B cell (primary cell): ENCODE measurements around the gene VWA3B. TPM values are rescaled to one million over a fixed set of nuclear protein-coding genes. Genes with fewer than 3 reads are reported as not detected.

Experiments used
- ATAC-seq: fragments of 200-7000 bp; cut with Tn5 transposase; one replicate; pipeline ENCODE4 v1.10.0; 2021; ENCODE audit warnings: low read depth, mild to moderate bottlenecking, moderate number of reproducible peaks, moderate library complexity
- CTCF ChIA-PET: fragments of 350-600 bp; sonication (Branson Sonifier 250); formaldehyde crosslinking; loops from one replicate; lab custom pipeline; 2021; ENCODE audit warnings: antibody characterized with exemption, inconsistent platforms; lab: Charles Lee
- POLR2A ChIA-PET: fragments of 350-600 bp; sonication (Branson Sonifier 250); formaldehyde crosslinking; loops from one replicate; lab custom pipeline; 2021; ENCODE audit warnings: antibody characterized with exemption; lab: Charles Lee
- DNase-seq: peaks from one replicate; pipeline ENCODE4 v3.0.0; 2013
- H2AFZ ChIP-seq: 2 replicates; pipeline ENCODE4 v1.6.1; 2012; ENCODE audit warnings: mild to moderate bottlenecking, low read depth, low read length; ENCODE audit not compliant: insufficient read depth, poor library complexity, severe bottlenecking
- H3K27ac ChIP-seq, 2 donors: 1 replicate in 1 of 2; 2 replicates in 1 of 2; pipeline ENCODE4 v1.5.1; 2012 to 2013; ENCODE audit warnings: low read length in 2 of 2, mild to moderate bottlenecking in 2 of 2, moderate library complexity in 1 of 2
- H3K27me3 ChIP-seq, 4 experiments: fragments of 200-600 bp in 1 of 4; sonication (generic) in 1 of 4; replicated peaks in 1 of 4; 1 replicate in 2 of 4; 2 replicates in 2 of 4; pipeline versions ENCODE4 v1.6.1 to v1.7.0; 2013 to 2016; ENCODE audit warnings: low read length in 3 of 4, mild to moderate bottlenecking in 2 of 4, mixed read lengths in 1 of 4, moderate library complexity in 1 of 4; ENCODE audit not compliant: insufficient read depth in 4 of 4, control insufficient read depth in 3 of 4; ENCODE audit errors: control extremely low read depth in 1 of 4
- H3K36me3 ChIP-seq, 2 experiments: replicated peaks in 1 of 2; 1 replicate in 1 of 2; 2 replicates in 1 of 2; pipeline versions ENCODE4 v1.6.1 to v1.7.1; 2013; ENCODE audit warnings: low read length in 1 of 2; ENCODE audit not compliant: insufficient read depth in 2 of 2, control insufficient read depth in 1 of 2; ENCODE audit errors: control extremely low read depth in 1 of 2, extremely low read depth in 1 of 2
- H3K4me1 ChIP-seq, 2 donors: fragments of 200-600 bp in 1 of 2; sonication (generic) in 1 of 2; 1 replicate in 1 of 2; 2 replicates in 1 of 2; pipeline versions ENCODE4 v1.5.1 to v1.6.1; 2013 to 2017; ENCODE audit warnings: low read length in 2 of 2; ENCODE audit not compliant: control insufficient read depth in 2 of 2, insufficient read depth in 2 of 2
- H3K4me2 ChIP-seq: replicated peaks from 2 replicates; pipeline ENCODE3; 2012; ENCODE audit warnings: mild to moderate bottlenecking, low read depth, low read length; ENCODE audit not compliant: poor library complexity, severe bottlenecking
- H3K4me3 ChIP-seq, 5 experiments: fragments of 200-600 bp in 1 of 5; sonication (generic) in 1 of 5; 1 replicate in 3 of 5; 2 replicates in 2 of 5; pipeline versions ENCODE4 v1.5.1 to v1.7.0; 2011 to 2016; ENCODE audit warnings: low read length in 4 of 5, mild to moderate bottlenecking in 4 of 5, low read depth in 2 of 5, control low read depth in 1 of 5, moderate library complexity in 1 of 5; ENCODE audit not compliant: insufficient read depth in 1 of 5; ENCODE audit errors: control extremely low read depth in 1 of 5, extremely low read depth in 1 of 5
- H3K79me2 ChIP-seq: fragments of 200-600 bp; sonication (generic); one replicate; pipeline ENCODE4 v1.6.0; 2016; ENCODE audit warnings: low read length; ENCODE audit not compliant: control insufficient read depth, insufficient read depth
- H3K9ac ChIP-seq: fragments of 200-600 bp; sonication (generic); 2 replicates; pipeline ENCODE4 v1.6.1; 2017; ENCODE audit warnings: mild to moderate bottlenecking, low read length, moderate library complexity
- H3K9me3 ChIP-seq, 3 donors: one replicate each; pipeline versions ENCODE4 v1.6.1 to v1.7.1; 2013; ENCODE audit warnings: low read length in 2 of 3; ENCODE audit not compliant: control insufficient read depth in 2 of 3, insufficient read depth in 1 of 3; ENCODE audit errors: control extremely low read depth in 1 of 3
- H4K20me1 ChIP-seq: 2 replicates; pipeline ENCODE4 v1.6.0; 2012; ENCODE audit warnings: mild to moderate bottlenecking, low read length; ENCODE audit not compliant: insufficient read depth, control insufficient read depth, poor library complexity, severe bottlenecking
- H3K27ac Mint-ChIP-seq: one replicate; pipeline ENCODE4 v1.8.0; 2021; ENCODE audit warnings: mixed read lengths
- H3K27me3 Mint-ChIP-seq: one replicate; pipeline ENCODE4 v1.8.0; 2021; ENCODE audit warnings: mixed read lengths
- H3K4me1 Mint-ChIP-seq: one replicate; pipeline ENCODE4 v1.8.0; 2021; ENCODE audit warnings: mixed read lengths
- H3K4me3 Mint-ChIP-seq: one replicate; pipeline ENCODE4 v1.8.0; 2021; ENCODE audit warnings: mixed read lengths
- H3K9me3 Mint-ChIP-seq: one replicate; pipeline ENCODE4 v1.8.0; 2022; ENCODE audit warnings: mixed read lengths; ENCODE audit not compliant: insufficient read depth
- CTCF ChIP-seq: fragments of 200-600 bp; IDR thresholded peaks from one replicate; pipeline ENCODE4 v1.8.0; 2022; ENCODE audit warnings: antibody characterized with exemption, mild to moderate bottlenecking
- EZH2 ChIP-seq: IDR thresholded peaks from 2 replicates; pipeline ENCODE4 v1.6.1; 2012; ENCODE audit warnings: borderline replicate concordance, low read depth, mild to moderate bottlenecking, moderate library complexity, low read length; ENCODE audit not compliant: insufficient read depth, poor library complexity, severe bottlenecking
- WGBS: methylation state at CpG from one replicate; pipeline ENCODE4 v1.1.5; 2013; ENCODE audit warnings: missing lambda C conversion rate; ENCODE audit not compliant: insufficient coverage; 5-methylcytosine and 5-hydroxymethylcytosine counted together
- intact Hi-C: fragments of 100-400 bp; cut with micrococcal nuclease; formaldehyde crosslinking; loops from one replicate; pipeline ENCODE4 v1.10.0; 2022
- polyA plus RNA-seq: library from polyadenylated mRNA; depleted of rRNA; stranded (reverse); fragments of >200 nt; gene quantifications from 2 replicates; pipeline ENCODE4 v1.2.3, GENCODE V29; 2012
- total RNA-seq, 2 donors: library from RNA; stranded (reverse); fragments of 120-200 nt in 1 of 2; gene quantifications; 1 replicate in 1 of 2; 2 replicates in 1 of 2; pipeline versions ENCODE4 v1.2.3 to v1.2.4, GENCODE V29; 2013 to 2022

The VWA3B gene
- total and polyA plus RNA-seq, 2 donors (not counting 1 experiment from before 2014, with no cell fraction given) = not detected

GRCh38 chr2:98188351-98189046, 101.5 kb downstream of the VWA3B start:
- intact Hi-C loops = loop anchor here (1.0 to 5.0 kb wide), 2 partner anchors 382 to 486 kb away; no protein-coding TSS in a partner anchor
- no peaks in the 10 kb centered on the region for H3K9me3 Mint-ChIP-seq
- Histone ChIP-seq H3K27me3 (no peaks in the 10 kb centered on the region), H3K4me1 (no peaks in the 10 kb centered on the region), H3K36me3 (no peaks in the 10 kb centered on the region), H3K4me3 (no peak overlapping the region), H4K20me1 (no peaks in the 10 kb centered on the region), H3K9ac (no peak overlapping the region), H3K79me2 (no peaks in the 10 kb centered on the region), H2AFZ (no peak overlapping the region), H3K27ac (no peak overlapping the region), H3K9me3 (no peaks in the 10 kb centered on the region), H3K4me2 (no peak overlapping the region)
- peaks cover 5% of the 10 kb centered on the region for H3K27me3 Mint-ChIP-seq
- ATAC-seq = no peak
- peak; percentile 15 for TF ChIP-seq CTCF
- TF ChIP-seq EZH2 = no peak
- WGBS = 90% methylated on average over 2 of the region's 4 CpGs
- ChIA-PET POLR2A (no interaction called here), CTCF (interaction anchor here (0.7 to 3.9 kb wide), 17 partner anchors 9 to 597 kb away, joined by 3 to 48 read pairs (median 4); no protein-coding TSS in a partner anchor)
- H3K27ac Mint-ChIP-seq = no peak overlapping the region
- H3K4me1 Mint-ChIP-seq = no peaks in the 10 kb centered on the region
- H3K4me3 Mint-ChIP-seq = no peak overlapping the region
- peak; percentile 42 for DNase-seq

- 82% methylated on average over 3 of the region's 5 CpGs for WGBS
- peaks cover 0 to 3% (median 0%) of the 10 kb centered on the region in 4 experiments for H3K27me3 ChIP-seq
- H3K9me3 ChIP-seq = no peaks in the 10 kb centered on the region
- no peaks in the 10 kb centered on the region for H3K79me2 ChIP-seq
- Mint-ChIP-seq H3K4me1 (no peaks in the 10 kb centered on the region), H3K27me3 (peaks cover 5% of the 10 kb centered on the region), H3K9me3 (no peaks in the 10 kb centered on the region), H3K4me3 (no peak overlapping the region), H3K27ac (no peak overlapping the region)
- no peaks in the 10 kb centered on the region for H3K4me1 ChIP-seq
- TF ChIP-seq CTCF = no peak
- no peak for TF ChIP-seq EZH2
- H3K27ac ChIP-seq = no peak overlapping the region
- ChIA-PET POLR2A (no interaction called here), CTCF (no interaction called here)
- no peaks in the 10 kb centered on the region for H3K36me3 ChIP-seq
- no peak overlapping the region for H2AFZ ChIP-seq
- H3K4me3 ChIP-seq = no peak overlapping the region
- DNase-seq (no peak), ATAC-seq (no peak)
- intact Hi-C loops = no loop called here
- H3K9ac ChIP-seq = no peak overlapping the region
- H4K20me1 ChIP-seq = no peaks in the 10 kb centered on the region
- no peak overlapping the region for H3K4me2 ChIP-seq
Measured at GRCh38 chr2:98191883-98192282, 104.9 kb downstream of the VWA3B start.
